Hippocampal formation (tissue), 2 donors: Measurements from ENCODE around the gene TEX264.
A peak's percentile ranks its signal among the peaks of the same experiment; 100 is the strongest.
"Not testable (repeated sequence)": the region's sequence is repeated elsewhere in the genome, so short reads cannot be mapped to it uniquely, and the experiment has no call there.

ENCODE experiments used
- DNase-seq, 2 donors: peaks; one replicate each; lab custom pipeline; 2025; lab: John Stamatoyannopoulos, UW

Gene TEX264, protein sequence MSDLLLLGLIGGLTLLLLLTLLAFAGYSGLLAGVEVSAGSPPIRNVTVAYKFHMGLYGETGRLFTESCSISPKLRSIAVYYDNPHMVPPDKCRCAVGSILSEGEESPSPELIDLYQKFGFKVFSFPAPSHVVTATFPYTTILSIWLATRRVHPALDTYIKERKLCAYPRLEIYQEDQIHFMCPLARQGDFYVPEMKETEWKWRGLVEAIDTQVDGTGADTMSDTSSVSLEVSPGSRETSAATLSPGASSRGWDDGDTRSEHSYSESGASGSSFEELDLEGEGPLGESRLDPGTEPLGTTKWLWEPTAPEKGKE

DNA sequence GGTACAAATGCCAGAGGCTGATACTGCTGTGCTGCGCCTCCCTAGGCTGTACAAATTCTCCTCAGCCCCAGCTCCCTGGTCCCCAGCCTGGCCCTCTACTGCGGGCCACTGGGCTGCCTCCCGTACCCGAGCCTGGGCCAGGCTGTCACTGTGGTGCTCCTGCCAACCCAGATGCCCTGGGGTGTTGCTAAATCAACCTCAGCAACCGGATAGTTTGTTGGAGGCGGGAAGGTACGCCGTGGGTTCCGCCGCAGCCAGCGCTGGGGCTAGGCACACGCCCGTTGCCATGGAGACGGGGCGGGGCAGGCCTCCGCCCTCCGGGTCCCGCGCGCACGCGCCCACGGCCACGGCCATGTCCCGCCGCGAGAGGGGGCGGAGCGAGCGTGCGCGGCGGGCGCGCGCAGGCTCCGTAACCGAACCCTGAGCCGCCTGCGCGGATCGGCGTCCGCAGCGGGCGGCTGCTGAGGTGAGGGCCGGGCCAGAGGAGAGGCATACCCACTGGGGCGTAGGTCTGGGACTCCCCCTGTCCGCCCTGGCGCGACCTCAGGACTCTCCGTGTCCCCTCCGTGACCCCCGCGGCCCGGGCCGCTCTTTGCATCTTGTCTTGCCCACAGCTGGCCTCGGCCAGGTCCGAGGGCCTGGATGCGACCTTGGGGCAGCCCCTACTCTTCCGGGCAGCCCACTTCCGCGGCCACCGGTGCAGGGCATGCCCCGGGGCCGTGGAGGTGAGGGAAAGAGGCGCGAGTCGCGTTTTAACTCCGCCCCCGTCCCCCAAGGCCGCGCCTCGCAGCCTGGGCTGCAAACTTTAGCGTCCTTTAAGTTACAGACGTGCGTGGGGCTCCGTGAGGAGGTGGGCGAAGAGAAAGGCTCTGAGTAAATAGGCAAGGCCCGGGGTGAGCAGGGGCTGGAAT, at the start of gene TEX264:
Gene TEX264, plus strand, starts transcription at position 430 of the 911 bp plus-strand sequence. CDS start 3,053 bp downstream, outside the sequence.
- DNase-seq, result peak; percentile 73 to 85

DNA sequence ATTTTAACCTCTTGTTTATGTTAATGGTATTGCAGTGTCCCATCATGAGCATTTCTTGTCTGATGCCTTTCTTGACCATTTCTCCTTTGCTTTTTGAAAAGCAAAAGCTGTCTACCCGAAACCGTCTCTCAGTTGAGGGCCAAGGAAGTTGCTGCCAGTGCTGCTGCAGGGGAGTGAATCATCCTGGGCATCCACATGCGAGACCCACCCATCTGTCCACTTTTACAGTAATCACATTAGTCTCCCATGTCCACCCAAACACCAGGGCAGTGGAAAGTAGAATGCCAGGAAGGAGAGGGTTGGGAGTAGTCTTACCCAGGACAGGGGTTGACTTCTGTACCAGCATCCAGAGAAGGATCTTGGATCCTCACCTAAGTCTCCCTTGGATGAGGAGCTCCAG, 48.6 kb upstream of the TEX264 start:
- no peak for DNase-seq

DNA sequence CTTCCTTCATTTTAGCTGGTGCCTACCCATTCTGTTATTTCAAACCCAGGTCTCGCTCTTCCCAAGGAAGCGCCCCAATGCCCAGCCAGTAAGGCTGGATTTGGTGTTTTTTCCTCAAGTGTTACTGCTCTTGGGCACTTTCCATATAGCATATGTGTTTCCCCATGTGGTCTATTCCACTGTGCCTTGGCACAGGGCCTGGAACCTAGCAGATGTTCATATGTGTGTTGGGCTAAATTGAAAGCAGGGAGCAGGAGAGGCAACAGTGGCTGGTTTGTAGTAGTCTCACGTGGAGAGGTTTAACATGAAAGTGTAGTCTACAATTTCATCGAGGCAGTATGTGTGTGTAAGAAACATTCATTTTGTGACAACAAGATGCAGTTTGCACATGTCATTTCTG, 48.2 kb upstream of the TEX264 start:
- DNase-seq, result peak in 1 of 2 donors; percentile 8

DNA sequence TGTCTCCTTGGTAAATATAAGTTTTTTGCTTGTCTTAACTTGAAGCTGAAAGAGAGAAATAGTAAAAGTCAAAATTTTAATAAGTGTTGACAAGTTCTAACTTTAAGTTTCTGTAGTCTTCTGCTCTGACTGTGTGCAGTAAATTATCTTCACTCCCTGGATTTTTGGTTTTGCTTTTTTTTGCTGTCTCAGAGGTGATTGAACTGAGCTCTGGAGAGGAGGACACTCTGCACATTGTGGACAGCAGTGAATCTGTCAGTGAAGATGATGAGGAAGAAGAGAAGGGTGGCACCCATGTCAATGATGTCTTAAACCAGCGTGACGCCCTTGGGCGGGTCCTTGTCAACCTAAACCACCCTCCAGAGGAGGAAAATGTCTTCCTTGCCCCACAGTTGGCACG, 40.5 kb upstream of the TEX264 start:
- no peak for DNase-seq

DNA sequence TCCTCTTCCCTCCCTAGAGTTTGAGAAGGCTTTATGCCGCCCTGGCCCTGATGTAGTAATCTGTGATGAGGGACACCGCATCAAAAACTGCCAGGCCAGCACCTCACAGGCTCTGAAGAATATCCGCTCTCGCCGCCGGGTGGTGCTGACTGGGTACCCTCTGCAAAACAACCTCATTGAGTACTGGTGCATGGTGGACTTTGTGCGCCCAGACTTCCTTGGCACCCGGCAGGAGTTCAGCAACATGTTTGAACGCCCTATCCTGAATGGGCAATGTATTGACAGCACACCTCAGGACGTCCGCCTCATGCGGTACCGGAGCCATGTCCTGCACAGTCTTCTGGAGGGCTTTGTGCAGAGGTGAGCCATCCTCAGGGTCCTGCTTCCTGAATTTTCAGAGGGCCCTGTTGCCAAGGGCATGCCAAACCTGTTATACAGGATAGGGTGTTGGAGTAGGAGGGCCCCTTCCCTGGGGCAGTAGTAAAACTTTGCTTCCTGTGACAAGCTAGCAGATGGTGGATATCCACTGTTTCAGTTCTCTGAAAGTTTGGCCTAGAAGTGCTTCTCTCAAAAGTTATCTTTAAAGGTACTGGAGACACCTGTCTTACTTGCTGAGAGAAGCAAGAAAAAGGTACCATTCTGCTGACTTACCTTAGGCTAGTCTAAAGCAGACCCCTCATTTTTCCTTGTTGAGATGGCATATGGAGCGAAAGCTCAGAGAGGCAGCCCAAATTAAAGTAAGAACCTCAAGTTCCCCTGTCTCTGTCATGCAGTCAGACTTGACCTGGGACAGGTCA, 33.7 kb upstream of the TEX264 start:
- no peak for DNase-seq

DNA sequence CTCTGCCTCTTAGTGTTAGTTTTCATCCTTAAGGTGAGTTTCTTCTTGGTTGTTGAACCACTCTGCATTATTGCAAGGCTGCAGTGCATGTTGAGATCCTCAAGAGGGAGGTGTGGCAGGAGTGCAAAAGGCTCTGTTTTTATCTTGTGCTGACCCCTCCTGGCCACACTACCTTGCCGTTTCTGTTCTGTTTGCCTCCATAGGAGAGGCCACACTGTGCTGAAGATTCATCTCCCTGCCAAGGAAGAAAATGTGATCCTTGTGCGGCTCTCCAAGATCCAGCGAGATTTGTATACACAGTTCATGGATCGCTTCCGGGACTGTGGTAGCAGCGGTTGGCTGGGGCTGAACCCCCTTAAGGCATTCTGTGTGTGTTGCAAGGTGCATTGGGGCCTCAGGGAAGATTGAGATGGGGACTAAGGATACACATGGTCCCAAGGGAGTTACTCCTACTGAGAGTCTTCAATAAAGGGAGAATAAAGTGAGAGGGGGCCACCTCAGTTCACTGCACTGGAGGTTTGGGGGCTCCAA, 33.0 kb upstream of the TEX264 start:
- DNase-seq, result no peak

DNA sequence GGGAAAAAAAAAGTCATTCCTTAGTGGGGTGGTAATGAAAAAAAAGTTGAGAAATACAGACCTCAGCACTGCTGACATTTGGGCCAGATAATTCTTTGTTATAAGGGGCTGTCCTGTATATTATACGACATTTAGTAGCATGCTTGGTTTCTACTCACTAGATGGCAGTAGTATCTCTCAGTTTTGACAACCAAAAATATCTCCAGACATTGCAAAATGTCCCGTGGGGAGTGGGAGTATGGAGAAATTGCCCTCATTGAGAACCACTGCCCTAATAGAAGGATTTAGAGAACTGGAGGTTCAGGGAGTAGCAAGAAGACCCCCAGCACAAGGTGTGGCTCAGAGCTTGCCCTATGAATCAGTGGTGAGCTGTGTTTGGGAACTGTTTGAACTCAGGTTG, 28.6 kb upstream of the TEX264 start:
- DNase-seq, result no peak

DNA sequence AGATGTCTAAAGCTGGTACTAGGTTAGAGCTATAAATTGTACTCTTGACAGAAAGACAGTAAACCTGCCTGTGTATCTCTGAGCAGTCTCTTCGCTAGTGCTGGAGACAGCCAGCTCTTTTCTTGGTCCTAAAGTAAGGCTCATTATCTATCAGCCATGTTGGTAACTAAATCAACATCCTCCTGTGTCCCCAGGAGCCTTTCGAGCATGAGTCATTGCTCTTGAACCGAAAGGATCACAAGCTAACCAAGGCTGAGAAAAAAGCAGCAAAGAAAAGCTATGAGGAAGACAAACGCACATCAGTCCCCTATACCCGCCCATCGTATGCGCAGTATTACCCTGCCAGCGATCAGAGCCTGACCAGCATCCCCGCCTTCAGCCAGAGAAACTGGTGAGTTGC, 25.0 kb upstream of the TEX264 start:
- no peak for DNase-seq

DNA sequence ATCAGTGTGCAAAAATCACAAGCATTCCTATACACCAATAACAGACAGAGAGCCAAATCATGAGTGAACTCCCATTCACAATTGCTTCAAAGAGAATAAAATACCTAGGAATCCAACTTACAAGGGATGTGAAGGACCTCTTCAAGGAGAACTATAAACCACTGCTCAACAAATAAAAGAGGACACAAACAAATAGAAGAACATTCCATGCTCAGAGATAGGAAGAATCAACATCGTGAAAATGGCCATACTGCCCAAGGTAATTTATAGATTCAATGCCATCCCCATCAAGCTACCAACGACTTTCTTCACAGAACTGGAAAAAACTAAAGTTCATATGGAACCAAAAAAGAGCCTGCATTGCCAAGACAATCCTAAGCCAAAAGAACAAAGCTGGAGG, 18.9 kb upstream of the TEX264 start:
- DNase-seq, result not testable (repeated sequence)

DNA sequence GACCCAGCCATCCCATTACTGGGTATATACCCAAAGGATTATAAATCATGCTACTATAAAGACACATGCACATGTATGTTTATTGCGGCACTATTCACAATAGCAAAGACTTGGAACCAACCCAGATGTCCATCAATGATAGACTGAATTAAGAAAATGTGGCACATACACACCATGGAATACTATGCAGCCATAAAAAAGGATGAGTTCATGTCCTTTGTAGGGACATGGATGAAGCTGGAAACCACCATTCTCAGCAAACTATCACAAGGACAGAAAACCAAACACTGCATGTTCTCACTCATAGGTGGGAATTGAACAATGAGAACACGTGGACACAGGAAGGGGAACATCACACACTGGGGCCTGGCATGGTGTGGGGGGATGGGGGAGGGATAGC, 17.6 kb upstream of the TEX264 start:
- not testable (repeated sequence) for DNase-seq

DNA sequence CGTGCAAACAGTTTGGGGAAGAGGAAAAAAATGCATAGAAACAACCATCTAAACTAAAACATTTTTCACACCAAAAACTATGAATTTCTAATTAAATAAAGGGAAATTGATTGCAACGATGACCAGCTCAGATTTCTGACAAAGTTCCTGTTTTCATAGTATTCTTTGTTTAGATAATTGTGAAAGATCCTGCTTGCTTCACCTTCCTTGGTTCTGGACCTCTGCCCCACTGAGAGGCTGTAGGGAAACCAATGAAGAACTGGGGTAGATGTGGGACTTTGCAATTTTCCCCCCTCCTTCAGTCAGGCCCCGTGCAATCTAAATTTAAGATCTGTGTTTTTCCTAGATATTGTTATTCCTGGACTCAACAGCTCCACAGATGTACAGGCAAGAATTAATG, 13.8 kb upstream of the TEX264 start:
- no peak for DNase-seq

DNA sequence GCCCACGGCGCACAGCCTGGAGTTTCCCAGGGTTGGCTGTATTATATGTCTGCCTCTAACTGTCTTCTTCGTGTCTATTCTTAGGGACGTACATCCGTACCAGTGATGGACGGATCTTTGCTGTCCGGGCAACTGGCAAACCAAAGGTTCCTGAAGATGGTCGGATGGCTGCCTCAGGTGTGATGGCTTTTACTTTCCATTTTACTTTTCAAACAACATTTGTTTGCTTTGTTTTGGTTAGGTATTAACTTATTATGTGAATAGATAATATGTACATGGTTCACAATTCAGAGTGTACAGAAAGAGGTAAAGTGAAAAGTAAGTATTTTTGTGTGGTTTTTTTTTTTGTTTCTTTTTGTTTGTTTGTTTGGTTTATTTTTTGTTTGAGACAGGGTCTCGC, 11.1 kb upstream of the TEX264 start:
- DNase-seq, result no peak

DNA sequence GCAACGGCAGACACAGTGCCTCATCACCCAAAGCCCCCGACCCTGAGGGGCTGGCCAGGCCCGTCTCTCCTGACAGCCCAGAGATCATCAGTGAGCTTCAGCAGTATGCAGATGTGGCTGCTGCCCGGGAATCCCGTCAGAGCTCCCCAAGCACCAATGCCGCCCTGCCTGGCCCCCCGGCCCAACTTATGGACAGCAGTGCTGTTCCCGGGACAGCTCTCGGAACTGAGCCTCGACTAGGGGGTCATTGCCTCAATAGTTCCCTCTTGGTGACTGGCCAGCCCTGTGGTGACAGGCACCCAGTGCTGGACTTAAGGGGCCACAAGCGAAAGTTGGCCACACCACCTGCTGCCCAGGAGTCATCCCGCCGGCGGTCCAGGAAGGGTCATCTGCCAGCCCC, 8.6 kb upstream of the TEX264 start:
- DNase-seq, result no peak

DNA sequence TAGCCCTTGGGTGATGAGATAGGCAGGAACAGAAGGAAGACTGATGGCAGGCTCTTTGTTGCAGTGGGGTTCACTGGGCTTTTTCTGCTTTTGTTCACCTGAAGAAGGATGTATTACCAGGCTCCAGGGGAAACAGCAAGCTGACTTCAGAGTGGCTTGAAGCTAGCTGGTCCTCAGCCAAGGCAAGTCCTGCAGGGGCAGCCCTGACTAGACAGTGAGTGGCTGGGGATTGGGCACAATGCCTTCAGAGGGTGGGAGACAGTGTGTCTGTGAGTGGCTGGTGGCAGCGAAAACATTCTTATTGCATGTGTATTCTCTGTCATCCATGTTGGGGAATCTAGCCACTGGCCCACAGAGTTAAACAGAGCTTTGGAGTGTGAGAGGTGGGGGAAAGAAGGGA, 2.3 kb upstream of the TEX264 start:
- no peak for DNase-seq

DNA sequence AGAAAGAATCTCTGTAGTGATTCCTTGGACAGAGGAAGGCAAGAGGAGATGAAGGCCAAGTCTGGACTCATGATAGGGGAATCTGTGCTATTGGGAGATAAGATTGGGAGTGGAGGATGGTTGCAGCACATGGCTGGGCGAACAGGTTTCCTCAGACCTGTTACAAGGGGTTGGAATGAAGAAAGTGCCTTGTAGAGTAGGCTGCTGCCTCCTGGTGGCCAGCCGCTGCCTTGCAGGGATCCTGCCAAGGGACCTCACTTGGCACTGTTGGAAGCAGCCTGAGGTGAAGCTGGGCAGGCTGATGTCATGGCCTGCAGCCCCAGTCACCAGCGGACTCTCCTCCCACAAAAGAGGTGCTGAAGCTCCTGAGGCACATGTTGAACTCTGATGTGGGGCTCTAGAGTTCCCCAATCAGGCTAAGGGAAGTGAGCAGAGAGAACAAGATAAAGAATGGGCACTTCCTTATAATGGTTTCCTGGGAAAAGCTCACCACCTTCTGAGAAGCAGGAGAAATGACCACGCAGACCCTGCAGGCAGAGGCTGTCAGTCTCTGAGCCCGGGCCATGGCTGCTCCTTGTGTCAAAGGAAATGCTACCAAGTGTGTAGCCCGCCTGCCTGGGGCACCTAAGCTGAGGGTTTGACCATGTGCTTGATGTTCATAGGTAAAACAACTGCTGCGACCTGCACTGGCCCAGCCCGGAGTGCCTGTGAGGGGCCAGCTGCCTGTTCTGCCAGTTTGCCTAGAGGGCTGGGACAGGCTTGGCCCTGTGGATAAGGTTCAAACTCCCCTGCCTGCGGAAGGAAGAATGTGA, 1.6 kb upstream of the TEX264 start:
- DNase-seq, result peak; percentile 37 to 55

DNA sequence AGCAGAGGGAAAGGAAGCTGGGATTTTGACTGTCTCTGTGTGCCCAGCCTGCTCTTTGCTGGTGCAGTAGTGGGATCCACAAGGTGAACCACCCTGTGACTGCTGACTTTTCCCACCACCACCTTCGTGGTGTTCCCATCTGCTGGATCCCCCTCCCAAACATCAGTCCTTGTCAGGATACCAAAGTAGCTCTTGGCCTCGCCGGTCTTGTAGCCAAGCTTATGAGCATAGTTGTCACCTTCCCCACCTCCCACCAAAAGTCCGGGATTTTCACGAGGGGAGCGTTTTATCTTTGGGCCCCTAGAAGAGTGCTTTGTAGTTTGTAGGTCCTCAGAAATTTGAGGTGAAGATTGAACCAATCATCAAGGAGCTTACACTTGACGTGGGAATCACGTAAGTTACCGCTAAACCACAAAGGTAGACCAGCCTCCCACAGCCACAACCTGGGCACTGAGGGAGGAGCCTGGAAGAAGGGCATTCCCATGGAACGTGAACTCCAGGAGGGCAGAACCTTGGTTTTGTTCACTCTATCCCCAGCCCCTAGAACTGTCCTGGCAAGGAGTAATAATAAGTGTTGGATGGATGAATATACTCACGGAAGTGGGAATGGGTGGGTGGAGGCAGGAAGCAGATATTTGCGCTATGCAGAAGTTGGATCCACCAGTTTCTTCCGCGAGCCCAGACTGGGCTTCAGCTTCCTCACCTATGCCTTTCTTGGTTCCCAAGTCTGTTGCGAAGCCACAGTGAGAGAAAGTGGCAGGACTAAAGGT, 814 bp upstream of the TEX264 start:
- no peak for DNase-seq

DNA sequence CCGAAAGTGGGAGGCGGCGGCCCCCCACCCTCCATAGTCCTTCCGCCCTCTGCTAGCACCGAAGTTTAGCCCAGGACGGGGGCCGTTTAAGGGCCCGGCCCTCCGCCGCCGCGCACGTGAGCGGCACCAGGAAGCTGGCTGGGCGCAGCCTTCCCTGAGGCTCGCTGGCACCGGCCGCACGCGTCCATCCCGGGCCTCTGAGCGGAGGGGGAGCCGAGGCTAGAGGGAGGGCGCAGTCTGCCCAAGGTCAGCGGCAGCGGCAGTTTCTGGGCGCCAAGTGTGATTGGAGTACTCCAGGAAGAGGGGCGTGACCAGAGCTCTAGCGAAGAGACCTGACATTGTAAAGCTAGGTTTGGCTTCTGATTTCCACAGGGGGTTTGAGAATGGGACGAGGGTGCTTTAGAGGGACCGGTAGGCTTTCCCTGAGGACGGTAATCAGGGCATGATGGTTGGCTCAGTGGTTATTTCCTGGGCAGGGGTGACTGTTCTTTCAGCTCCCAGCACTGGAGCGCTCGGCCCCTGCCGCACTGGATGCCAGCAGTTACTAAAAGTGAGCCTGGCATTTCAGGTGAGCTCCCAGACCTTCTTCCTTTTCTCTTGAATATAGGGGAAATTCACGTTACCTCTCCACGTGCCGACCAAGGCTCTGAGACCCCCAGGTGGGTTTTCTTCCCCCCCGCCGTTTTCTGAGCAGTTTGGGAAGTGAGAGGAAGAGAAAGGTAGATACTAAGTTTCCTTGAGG, 853 bp downstream of the TEX264 start:
- DNase-seq, result peak in 1 of 2 donors; percentile 34

DNA sequence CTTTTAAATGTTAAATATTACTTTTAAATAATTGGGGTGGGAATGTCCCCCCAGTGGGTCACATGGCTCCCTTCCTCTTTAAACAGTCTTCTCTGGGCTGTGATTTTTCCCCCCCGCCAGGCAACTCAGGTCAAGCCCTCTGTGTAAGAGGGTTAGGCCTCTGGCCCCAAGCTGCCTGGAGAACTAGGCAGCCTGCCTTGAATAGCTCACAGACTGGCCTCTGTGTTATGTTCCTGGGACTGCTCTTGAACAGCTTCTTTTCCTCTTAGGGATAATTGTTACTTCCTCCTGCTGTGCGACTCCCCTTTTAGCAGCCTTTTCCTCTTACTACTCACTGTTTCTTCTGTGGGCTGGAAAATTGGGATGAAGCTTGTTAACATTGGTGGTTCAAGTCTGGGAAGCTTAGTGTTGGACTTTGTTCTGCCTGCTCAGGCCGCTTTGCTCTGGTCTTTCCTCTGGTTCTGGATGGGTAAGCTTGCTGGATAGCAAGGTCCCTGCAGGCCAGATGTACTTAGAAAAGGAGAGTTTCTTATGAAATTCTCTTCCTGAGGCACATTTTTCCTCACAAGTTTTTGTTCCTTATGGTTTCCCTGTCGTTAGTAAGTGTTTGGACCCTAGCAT, 2.2 kb downstream of the TEX264 start:
- no peak for DNase-seq
